ENCODE data around the gene ABCA5.

DNA sequence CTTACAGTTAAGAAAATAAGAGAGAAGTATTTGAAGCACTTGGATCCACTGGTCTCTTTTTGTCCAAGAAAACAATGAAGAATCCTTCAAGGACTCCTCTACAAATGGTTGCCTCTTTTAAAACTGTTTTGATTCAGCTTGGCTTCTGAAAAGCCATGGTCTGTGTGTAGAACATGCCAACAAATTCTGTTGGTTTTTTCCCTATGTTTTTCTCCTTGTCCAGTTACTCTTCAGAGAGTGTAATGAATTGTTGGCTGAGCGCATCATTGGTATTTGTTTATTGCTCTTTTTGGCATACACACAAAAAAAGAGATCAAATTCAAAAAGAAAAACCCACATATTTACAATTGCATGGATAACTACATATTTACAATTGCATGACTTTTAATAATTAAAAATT, 98.4 kb downstream of the ABCA5 start, which contains the start of gene ABCA10:
- no peak for TF ChIP-seq POLR2AphosphoS5 (IDR thresholded peaks at IDR 0.05)
- TF ChIP-seq, protein P1, sequence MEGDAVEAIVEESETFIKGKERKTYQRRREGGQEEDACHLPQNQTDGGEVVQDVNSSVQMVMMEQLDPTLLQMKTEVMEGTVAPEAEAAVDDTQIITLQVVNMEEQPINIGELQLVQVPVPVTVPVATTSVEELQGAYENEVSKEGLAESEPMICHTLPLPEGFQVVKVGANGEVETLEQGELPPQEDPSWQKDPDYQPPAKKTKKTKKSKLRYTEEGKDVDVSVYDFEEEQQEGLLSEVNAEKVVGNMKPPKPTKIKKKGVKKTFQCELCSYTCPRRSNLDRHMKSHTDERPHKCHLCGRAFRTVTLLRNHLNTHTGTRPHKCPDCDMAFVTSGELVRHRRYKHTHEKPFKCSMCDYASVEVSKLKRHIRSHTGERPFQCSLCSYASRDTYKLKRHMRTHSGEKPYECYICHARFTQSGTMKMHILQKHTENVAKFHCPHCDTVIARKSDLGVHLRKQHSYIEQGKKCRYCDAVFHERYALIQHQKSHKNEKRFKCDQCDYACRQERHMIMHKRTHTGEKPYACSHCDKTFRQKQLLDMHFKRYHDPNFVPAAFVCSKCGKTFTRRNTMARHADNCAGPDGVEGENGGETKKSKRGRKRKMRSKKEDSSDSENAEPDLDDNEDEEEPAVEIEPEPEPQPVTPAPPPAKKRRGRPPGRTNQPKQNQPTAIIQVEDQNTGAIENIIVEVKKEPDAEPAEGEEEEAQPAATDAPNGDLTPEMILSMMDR (IDR thresholded peaks at IDR 0.05) = no peak
- TF ChIP-seq POLR2A (IDR thresholded peaks at IDR 0.05) = no peak

All from upper lobe of left lung (tissue), 4 donors.